Measurements from ENCODE around the gene CTXND2. TPM values are rescaled to one million over a fixed set of nuclear protein-coding genes. Genes with fewer than 3 reads are reported as not detected.

CTXND2 gene
- total and polyA plus RNA-seq, 9 of the 15 experiments (the other 6 are each of a cell fraction or from before 2014, with no cell fraction given): not detected

GRCh38 chr1:150874455-150875196 lies 12.3 kb upstream of the CTXND2 start (continued):
- TF ChIP-seq, protein P1, sequence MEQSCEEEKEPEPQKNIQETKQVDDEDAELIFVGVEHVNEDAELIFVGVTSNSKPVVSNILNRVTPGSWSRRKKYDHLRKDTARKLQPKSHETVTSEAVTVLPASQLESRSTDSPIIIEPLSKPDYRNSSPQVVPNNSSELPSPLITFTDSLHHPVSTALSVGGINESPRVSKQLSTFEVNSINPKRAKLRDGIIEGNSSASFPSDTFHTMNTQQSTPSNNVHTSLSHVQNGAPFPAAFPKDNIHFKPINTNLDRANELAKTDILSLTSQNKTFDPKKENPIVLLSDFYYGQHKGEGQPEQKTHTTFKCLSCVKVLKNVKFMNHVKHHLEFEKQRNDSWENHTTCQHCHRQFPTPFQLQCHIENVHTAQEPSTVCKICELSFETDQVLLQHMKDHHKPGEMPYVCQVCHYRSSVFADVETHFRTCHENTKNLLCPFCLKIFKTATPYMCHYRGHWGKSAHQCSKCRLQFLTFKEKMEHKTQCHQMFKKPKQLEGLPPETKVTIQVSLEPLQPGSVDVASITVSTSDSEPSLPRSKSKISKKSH (CRISPR knock-in tag; IDR thresholded peaks at IDR 0.05): no peak
- TF ChIP-seq PTRF (tag; IDR thresholded peaks at IDR 0.05) (no peak), PHB (CRISPR knock-in tag; IDR thresholded peaks at IDR 0.05) (no peak), ESRRA (IDR thresholded peaks at IDR 0.05; ENCODE audit: borderline replicate concordance, low read depth) (no peak), MTA1 (IDR thresholded peaks at IDR 0.05; ENCODE audit: borderline replicate concordance) (peak; percentile 63; the same call in 1 of the 2 replicates), ZC3H4 (CRISPR knock-in tag; IDR thresholded peaks at IDR 0.05; ENCODE audit: borderline replicate concordance) (no peak)
- TF ChIP-seq, protein P2, sequence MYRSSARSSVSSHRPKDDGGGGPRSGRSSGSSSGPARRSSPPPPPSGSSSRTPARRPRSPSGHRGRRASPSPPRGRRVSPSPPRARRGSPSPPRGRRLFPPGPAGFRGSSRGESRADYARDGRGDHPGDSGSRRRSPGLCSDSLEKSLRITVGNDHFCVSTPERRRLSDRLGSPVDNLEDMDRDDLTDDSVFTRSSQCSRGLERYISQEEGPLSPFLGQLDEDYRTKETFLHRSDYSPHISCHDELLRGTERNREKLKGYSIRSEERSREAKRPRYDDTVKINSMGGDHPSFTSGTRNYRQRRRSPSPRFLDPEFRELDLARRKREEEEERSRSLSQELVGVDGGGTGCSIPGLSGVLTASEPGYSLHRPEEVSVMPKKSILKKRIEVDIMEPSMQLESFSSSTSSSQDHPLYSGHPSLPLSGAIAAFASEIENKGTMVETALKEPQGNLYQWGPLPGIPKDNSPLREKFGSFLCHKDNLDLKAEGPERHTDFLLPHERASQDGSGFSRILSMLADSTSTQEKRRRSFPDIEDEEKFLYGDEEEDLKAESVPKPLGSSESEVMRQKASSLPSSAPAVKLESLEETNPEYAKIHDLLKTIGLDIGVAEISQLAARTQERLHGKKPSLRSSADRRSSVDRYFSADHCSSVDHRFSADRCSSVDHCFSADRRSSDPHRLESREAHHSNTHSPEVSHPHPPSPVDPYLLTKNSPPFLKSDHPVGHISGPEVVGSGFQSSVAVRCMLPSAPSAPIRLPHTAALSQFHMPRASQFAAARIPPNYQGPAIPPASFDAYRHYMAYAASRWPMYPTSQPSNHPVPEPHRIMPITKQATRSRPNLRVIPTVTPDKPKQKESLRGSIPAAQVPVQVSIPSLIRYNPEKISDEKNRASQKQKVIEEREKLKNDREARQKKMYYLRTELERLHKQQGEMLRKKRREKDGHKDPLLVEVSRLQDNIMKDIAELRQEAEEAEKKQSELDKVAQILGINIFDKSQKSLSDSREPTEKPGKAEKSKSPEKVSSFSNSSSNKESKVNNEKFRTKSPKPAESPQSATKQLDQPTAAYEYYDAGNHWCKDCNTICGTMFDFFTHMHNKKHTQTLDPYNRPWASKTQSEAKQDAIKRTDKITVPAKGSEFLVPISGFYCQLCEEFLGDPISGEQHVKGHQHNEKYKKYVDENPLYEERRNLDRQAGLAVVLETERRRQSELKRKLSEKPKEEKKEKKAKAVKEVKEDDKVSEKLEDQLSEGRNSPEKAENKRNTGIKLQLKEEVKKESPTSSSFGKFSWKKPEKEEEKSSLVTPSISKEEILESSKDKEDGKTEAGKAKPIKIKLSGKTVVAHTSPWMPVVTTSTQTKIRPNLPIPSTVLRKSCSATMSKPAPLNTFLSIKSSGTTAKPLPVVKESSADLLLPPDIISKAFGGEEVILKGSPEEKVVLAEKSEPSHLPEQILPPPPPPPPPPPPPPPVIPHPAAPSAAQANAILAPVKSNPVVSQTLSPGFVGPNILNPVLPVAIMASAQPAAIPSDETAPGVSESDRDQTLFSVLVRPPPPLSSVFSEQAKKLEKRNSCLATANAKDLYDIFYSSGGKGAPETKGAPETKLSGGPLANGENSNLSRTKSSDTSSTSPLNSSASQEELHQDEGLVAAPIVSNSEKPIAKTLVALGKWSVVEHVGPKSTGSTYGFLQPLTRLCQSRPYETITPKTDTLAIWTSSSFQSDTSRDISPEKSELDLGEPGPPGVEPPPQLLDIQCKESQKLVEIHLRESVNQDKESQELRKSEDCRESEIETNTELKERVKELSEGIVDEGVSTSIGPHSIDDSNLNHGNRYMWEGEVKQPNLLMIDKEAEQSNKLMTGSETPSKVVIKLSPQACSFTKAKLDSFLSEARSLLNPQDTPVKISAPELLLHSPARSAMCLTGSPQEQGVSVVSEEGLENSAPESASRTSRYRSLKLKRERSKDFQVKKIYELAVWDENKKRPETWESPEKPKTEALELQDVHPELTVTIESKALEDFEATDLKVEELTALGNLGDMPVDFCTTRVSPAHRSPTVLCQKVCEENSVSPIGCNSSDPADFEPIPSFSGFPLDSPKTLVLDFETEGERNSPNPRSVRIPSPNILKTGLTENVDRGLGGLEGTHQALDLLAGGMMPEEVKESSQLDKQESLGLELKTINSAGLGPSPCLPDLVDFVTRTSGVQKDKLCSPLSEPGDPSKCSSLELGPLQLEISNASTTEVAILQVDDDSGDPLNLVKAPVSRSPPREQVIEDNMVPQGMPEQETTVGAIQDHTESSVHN (IDR thresholded peaks at IDR 0.05; ENCODE audit: borderline replicate concordance in 1 of 2, low read depth in 1 of 2): no peak
- TF ChIP-seq, protein P3, sequence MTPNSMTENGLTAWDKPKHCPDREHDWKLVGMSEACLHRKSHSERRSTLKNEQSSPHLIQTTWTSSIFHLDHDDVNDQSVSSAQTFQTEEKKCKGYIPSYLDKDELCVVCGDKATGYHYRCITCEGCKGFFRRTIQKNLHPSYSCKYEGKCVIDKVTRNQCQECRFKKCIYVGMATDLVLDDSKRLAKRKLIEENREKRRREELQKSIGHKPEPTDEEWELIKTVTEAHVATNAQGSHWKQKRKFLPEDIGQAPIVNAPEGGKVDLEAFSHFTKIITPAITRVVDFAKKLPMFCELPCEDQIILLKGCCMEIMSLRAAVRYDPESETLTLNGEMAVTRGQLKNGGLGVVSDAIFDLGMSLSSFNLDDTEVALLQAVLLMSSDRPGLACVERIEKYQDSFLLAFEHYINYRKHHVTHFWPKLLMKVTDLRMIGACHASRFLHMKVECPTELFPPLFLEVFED (CRISPR knock-in tag; conservative IDR thresholded peaks at IDR 0.05): 0 out of 2 replicates have a peak, but pooled peaks have one; percentile 18
- TF ChIP-seq, protein P4, sequence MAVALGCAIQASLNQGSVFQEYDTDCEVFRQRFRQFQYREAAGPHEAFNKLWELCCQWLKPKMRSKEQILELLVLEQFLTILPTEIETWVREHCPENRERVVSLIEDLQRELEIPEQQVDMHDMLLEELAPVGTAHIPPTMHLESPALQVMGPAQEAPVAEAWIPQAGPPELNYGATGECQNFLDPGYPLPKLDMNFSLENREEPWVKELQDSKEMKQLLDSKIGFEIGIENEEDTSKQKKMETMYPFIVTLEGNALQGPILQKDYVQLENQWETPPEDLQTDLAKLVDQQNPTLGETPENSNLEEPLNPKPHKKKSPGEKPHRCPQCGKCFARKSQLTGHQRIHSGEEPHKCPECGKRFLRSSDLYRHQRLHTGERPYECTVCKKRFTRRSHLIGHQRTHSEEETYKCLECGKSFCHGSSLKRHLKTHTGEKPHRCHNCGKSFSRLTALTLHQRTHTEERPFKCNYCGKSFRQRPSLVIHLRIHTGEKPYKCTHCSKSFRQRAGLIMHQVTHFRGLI (CRISPR knock-in tag; IDR thresholded peaks at IDR 0.05): no peak
- TF ChIP-seq, protein P5, sequence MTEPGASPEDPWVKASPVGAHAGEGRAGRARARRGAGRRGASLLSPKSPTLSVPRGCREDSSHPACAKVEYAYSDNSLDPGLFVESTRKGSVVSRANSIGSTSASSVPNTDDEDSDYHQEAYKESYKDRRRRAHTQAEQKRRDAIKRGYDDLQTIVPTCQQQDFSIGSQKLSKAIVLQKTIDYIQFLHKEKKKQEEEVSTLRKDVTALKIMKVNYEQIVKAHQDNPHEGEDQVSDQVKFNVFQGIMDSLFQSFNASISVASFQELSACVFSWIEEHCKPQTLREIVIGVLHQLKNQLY (CRISPR knock-in tag; conservative IDR thresholded peaks at IDR 0.05): no peak
